ENCODE measurements around the gene CTF1.

CTF1 gene

DNA sequence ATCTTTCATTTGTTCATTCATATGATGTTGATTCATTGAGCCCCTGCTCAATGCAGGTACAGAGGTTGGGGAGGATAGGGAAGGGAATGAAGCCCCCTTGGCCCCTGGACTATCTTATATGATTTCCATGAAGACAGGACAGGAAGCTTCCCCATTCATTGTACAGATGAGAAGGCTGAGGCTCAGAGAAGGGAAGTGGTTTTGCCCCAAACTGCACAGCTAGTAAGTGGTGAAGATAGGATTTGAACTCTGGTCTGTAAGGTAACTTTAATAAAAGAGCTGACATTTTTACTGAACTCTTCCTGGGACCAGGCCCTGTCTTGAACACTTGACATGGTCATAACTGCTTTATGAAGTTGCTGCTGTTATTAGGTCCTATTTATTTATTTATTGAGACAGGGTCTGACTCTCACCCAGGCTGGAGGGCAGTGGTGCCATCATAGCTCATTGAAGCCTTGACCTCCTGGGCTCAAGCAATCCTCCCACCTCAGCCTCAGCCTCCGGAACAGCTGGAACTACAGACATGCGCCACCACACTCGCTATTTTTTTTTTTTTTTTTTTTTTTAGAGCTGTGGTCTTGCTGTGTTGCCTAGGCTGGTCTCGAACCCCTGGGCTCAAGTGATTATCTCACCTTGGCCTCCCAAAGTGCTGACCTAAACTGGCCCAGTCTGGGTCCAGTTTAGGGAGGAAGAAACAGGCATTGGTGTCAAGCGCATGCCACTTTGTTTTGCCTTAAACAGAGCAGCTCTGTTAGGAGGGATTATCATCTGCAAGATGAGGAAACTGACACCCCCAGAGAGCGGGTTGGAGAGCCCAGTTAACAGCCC lies 5.0 kb downstream of the CTF1 start:
- no CpG with 5 or more reads among the region's 6 CpGs for WGBS (ENCODE audit: extremely low coverage, insufficient coverage, insufficient read length)
- no peaks in the 10 kb centered on the region for H3K9me3 ChIP-seq (ENCODE audit: insufficient read depth, low read depth, low read length)
- peak overlapping the region; percentile 26 for H4K91ac ChIP-seq (ENCODE audit: low read depth, low read length)

GRCh38 chr16:30902029-30902972 lies 5.9 kb downstream of the CTF1 start:
- Histone ChIP-seq H3K4me2 (ENCODE audit: low read length) (peak overlapping the region; percentile 83), H3K4ac (ENCODE audit: low read depth, low read length) (peak overlapping the region; percentile 50), H4K12ac (ENCODE audit: low read depth, low read length) (peak overlapping the region; percentile 80), H3K9ac (ENCODE audit: low read length) (peak overlapping the region; percentile 93), H3K18ac (ENCODE audit: low read length) (peak overlapping the region; percentile 95), H4K91ac (ENCODE audit: low read depth, low read length) (peak overlapping the region; percentile 87), H3K4me1 (ENCODE audit: control insufficient read depth in 1 of 2, insufficient read depth in 2 of 2, low read length in 2 of 2) (peaks cover 0 to 7% of the 10 kb centered on the region in 2 experiments), H3K36me3 (ENCODE audit: control insufficient read depth in 1 of 2, insufficient read depth in 2 of 2, low read length in 2 of 2) (no peaks in the 10 kb centered on the region), H4K8ac (ENCODE audit: low read depth, low read length) (peak overlapping the region; percentile 93), H3K9me3 (ENCODE audit: insufficient read depth, low read depth, low read length) (no peaks in the 10 kb centered on the region), H3K14ac (ENCODE audit: low read length) (peak overlapping the region; percentile 88), H2AK5ac (ENCODE audit: low read length) (peak overlapping the region; percentile 68), H2BK120ac (ENCODE audit: insufficient read depth, low read length, poor library complexity) (peak overlapping the region; percentile 70), H3K4me3 (ENCODE audit: low read depth, low read length) (peak overlapping the region; percentile 72), H3K79me1 (ENCODE audit: low read length) (peaks cover 6% of the 10 kb centered on the region), H3K27ac (ENCODE audit: low read depth, low read length) (peak overlapping the region; percentile 84), H2BK5ac (ENCODE audit: low read depth, low read length, poor library complexity) (peak overlapping the region; percentile 87), H3K23ac (ENCODE audit: low read length) (no peak overlapping the region), H2AFZ (ENCODE audit: insufficient read depth, low read length, poor library complexity) (peak overlapping the region; percentile 64), H2BK12ac (ENCODE audit: low read length) (no peak overlapping the region), H3K27me3 (ENCODE audit: insufficient read depth, low read length) (no peaks in the 10 kb centered on the region), H3K79me2 (ENCODE audit: control insufficient read depth, insufficient read depth, low read length, poor library complexity) (no peaks in the 10 kb centered on the region)
- peak; percentile 60 to 89 for DNase-seq
- WGBS (ENCODE audit: extremely low coverage, insufficient coverage, insufficient read length), result no CpG with 5 or more reads among the region's 99 CpGs

More for the DNA sequence above, 5.0 kb downstream of the CTF1 start:
- peak overlapping the region; percentile 39 for H3K14ac ChIP-seq (ENCODE audit: low read length)
- H2AFZ ChIP-seq (ENCODE audit: insufficient read depth, low read length, poor library complexity), result peak overlapping the region; percentile 64
- H3K27ac ChIP-seq (ENCODE audit: low read depth, low read length), result peak overlapping the region; percentile 84
- no peaks in the 10 kb centered on the region for H3K27me3 ChIP-seq (ENCODE audit: insufficient read depth, low read length)
- peak overlapping the region; percentile 30 for H2BK120ac ChIP-seq (ENCODE audit: insufficient read depth, low read length, poor library complexity)
- H3K4me2 ChIP-seq (ENCODE audit: low read length), result peak overlapping the region; percentile 83
- H2AK5ac ChIP-seq (ENCODE audit: low read length), result peak overlapping the region; percentile 68
- H3K18ac ChIP-seq (ENCODE audit: low read length), result peak overlapping the region; percentile 37
- H3K4ac ChIP-seq (ENCODE audit: low read depth, low read length), result peak overlapping the region; percentile 24
- peaks cover 0 to 10% of the 10 kb centered on the region in 2 experiments for H3K4me1 ChIP-seq (ENCODE audit: control insufficient read depth in 1 of 2, insufficient read depth in 2 of 2, low read length in 2 of 2)
- peaks cover 11% of the 10 kb centered on the region for H3K79me1 ChIP-seq (ENCODE audit: low read length)
- H3K4me3 ChIP-seq (ENCODE audit: low read depth, low read length), result peak overlapping the region; percentile 65
- H3K79me2 ChIP-seq (ENCODE audit: control insufficient read depth, insufficient read depth, low read length, poor library complexity), result peaks cover 4% of the 10 kb centered on the region
- peak overlapping the region; percentile 74 for H4K8ac ChIP-seq (ENCODE audit: low read depth, low read length)
- H2BK5ac ChIP-seq (ENCODE audit: low read depth, low read length, poor library complexity), result peak overlapping the region; percentile 31
- peak overlapping the region; percentile 80 for H4K12ac ChIP-seq (ENCODE audit: low read depth, low read length)
- no peaks in the 10 kb centered on the region for H3K36me3 ChIP-seq (ENCODE audit: control insufficient read depth in 1 of 2, insufficient read depth in 2 of 2, low read length in 2 of 2)
- H3K23ac ChIP-seq (ENCODE audit: low read length), result no peak overlapping the region
- DNase-seq, result no peak
- H2BK12ac ChIP-seq (ENCODE audit: low read length), result no peak overlapping the region
- no peak overlapping the region for H3K9ac ChIP-seq (ENCODE audit: low read length)

GRCh38 chr16:30903002-30903401 lies 6.6 kb downstream of the CTF1 start:
- WGBS (ENCODE audit: extremely low coverage, insufficient coverage, insufficient read length), result no CpG with 5 or more reads among the region's 4 CpGs

GRCh38 chr16:30903596-30903995 lies 7.2 kb downstream of the CTF1 start:
- Histone ChIP-seq H4K12ac (ENCODE audit: low read depth, low read length) (no peak overlapping the region), H3K9me3 (ENCODE audit: insufficient read depth, low read depth, low read length) (no peaks in the 10 kb centered on the region), H3K23ac (ENCODE audit: low read length) (no peak overlapping the region), H3K27me3 (ENCODE audit: insufficient read depth, low read length) (no peaks in the 10 kb centered on the region), H4K8ac (ENCODE audit: low read depth, low read length) (peak overlapping the region; percentile 28), H3K79me1 (ENCODE audit: low read length) (peaks cover 6% of the 10 kb centered on the region), H2AFZ (ENCODE audit: insufficient read depth, low read length, poor library complexity) (no peak overlapping the region), H2AK5ac (ENCODE audit: low read length) (no peak overlapping the region), H3K27ac (ENCODE audit: low read depth, low read length) (no peak overlapping the region), H3K18ac (ENCODE audit: low read length) (no peak overlapping the region), H4K91ac (ENCODE audit: low read depth, low read length) (no peak overlapping the region), H3K4me1 (ENCODE audit: control insufficient read depth in 1 of 2, insufficient read depth in 2 of 2, low read length in 2 of 2) (peaks cover 0 to 6% of the 10 kb centered on the region in 2 experiments), H3K79me2 (ENCODE audit: control insufficient read depth, insufficient read depth, low read length, poor library complexity) (no peaks in the 10 kb centered on the region), H3K4me3 (ENCODE audit: low read depth, low read length) (no peak overlapping the region), H3K9ac (ENCODE audit: low read length) (no peak overlapping the region), H2BK12ac (ENCODE audit: low read length) (no peak overlapping the region), H3K14ac (ENCODE audit: low read length) (no peak overlapping the region), H3K4ac (ENCODE audit: low read depth, low read length) (no peak overlapping the region), H2BK120ac (ENCODE audit: insufficient read depth, low read length, poor library complexity) (no peak overlapping the region), H3K36me3 (ENCODE audit: control insufficient read depth in 1 of 2, insufficient read depth in 2 of 2, low read length in 2 of 2) (no peaks in the 10 kb centered on the region), H2BK5ac (ENCODE audit: low read depth, low read length, poor library complexity) (no peak overlapping the region), H3K4me2 (ENCODE audit: low read length) (no peak overlapping the region)
- whole genome bisulfite sequencing (ENCODE audit: extremely low coverage, insufficient coverage, insufficient read length), result no CpG with 5 or more reads among the region's 4 CpGs
- no peak for DNase-seq

More at GRCh38 chr16:30903002-30903401, 6.6 kb downstream of the CTF1 start:
- Histone ChIP-seq H3K9me3 (ENCODE audit: insufficient read depth, low read depth, low read length) (no peaks in the 10 kb centered on the region), H2AFZ (ENCODE audit: insufficient read depth, low read length, poor library complexity) (no peak overlapping the region), H3K23ac (ENCODE audit: low read length) (no peak overlapping the region), H3K27ac (ENCODE audit: low read depth, low read length) (no peak overlapping the region), H4K91ac (ENCODE audit: low read depth, low read length) (peak overlapping the region; percentile 87), H2AK5ac (ENCODE audit: low read length) (peak overlapping the region; percentile 16), H4K12ac (ENCODE audit: low read depth, low read length) (peak overlapping the region; percentile 6), H3K4me1 (ENCODE audit: control insufficient read depth in 1 of 2, insufficient read depth in 2 of 2, low read length in 2 of 2) (peaks cover 0 to 6% of the 10 kb centered on the region in 2 experiments), H4K8ac (ENCODE audit: low read depth, low read length) (peak overlapping the region; percentile 93), H3K27me3 (ENCODE audit: insufficient read depth, low read length) (no peaks in the 10 kb centered on the region), H2BK120ac (ENCODE audit: insufficient read depth, low read length, poor library complexity) (no peak overlapping the region), H3K4ac (ENCODE audit: low read depth, low read length) (no peak overlapping the region), H3K36me3 (ENCODE audit: control insufficient read depth in 1 of 2, insufficient read depth in 2 of 2, low read length in 2 of 2) (no peaks in the 10 kb centered on the region), H3K18ac (ENCODE audit: low read length) (no peak overlapping the region), H2BK5ac (ENCODE audit: low read depth, low read length, poor library complexity) (no peak overlapping the region), H3K79me1 (ENCODE audit: low read length) (peaks cover 6% of the 10 kb centered on the region), H3K4me2 (ENCODE audit: low read length) (no peak overlapping the region), H3K9ac (ENCODE audit: low read length) (no peak overlapping the region), H3K4me3 (ENCODE audit: low read depth, low read length) (no peak overlapping the region), H3K79me2 (ENCODE audit: control insufficient read depth, insufficient read depth, low read length, poor library complexity) (no peaks in the 10 kb centered on the region), H2BK12ac (ENCODE audit: low read length) (no peak overlapping the region), H3K14ac (ENCODE audit: low read length) (peak overlapping the region; percentile 5)
- no peak for DNase-seq
